Hepatocyte (in vitro differentiated cells): ENCODE results near the gene NEDD4L.

Experiments used
- CTCF ChIP-seq: fragments of 200-600 bp; sonication (generic); IDR thresholded peaks from 2 replicates; pipeline ENCODE4 v1.5.1; 2016; ENCODE audit warnings: antibody characterized with exemption, mild to moderate bottlenecking; ENCODE audit not compliant: poor library complexity
- EZH2 ChIP-seq: fragments of 200-600 bp; sonication (generic); IDR thresholded peaks from 2 replicates; pipeline ENCODE4 v1.6.1; 2016; ENCODE audit warnings: antibody characterized with exemption, mild to moderate bottlenecking, borderline replicate concordance

GRCh38 chr18:58409802-58410445 lies 365.9 kb downstream of the NEDD4L start:
- no peak for TF ChIP-seq EZH2
- no peak for TF ChIP-seq CTCF
